A549 (cell line): ENCODE results near the gene ARRDC3. TPM values are rescaled to one million over a fixed set of nuclear protein-coding genes. Genes with fewer than 3 reads are reported as not detected.
A peak's percentile ranks its signal among the peaks of the same experiment; 100 is the strongest.

ENCODE experiments used
- ATAC-seq, 2 experiments: fragments of 200-7000 bp in 1 of 2; fragments of >200 bp in 1 of 2; cut with Nextera tagmentation in 1 of 2; cut with Tn5 transposase in 1 of 2; 3 replicates each; pipeline versions ENCODE4 v1.8.0 to v1.9.1; 2018 to 2020; ENCODE audit warnings: mild to moderate bottlenecking in 1 of 2, moderate library complexity in 1 of 2
- CTCF ChIA-PET: fragments of 300-600 bp; sonication (Branson Sonifier 250); formaldehyde crosslinking; extraction: SDS; loops from one replicate; lab custom pipeline; 2021; ENCODE audit warnings: antibody characterized with exemption, inconsistent platforms; lab: Yijun Ruan, JAX
- POLR2A ChIA-PET: fragments of 350-600 bp; formaldehyde crosslinking; extraction: SDS; loops from one replicate; lab custom pipeline; 2021; ENCODE audit warnings: antibody characterized with exemption, inconsistent platforms; lab: Yijun Ruan, JAX
- DNase-seq, 2 experiments: peaks; one replicate each; pipeline versions ENCODE4 v3.0.0 to v3.0.0-alpha.2; 2011 to 2016; ENCODE audit warnings: low read depth in 1 of 2, low spot score in 1 of 2
- FAIRE-seq: peaks from 2 replicates; lab custom pipeline; 2011; peaks lifted over from hg19 to GRCh38; lab: Jason Lieb, UNC
- H3K27ac ChIP-seq, 2 experiments: fragments of >200 bp; sonication (Bioruptor Twin); formaldehyde crosslinking; 3 replicates each; pipeline ENCODE4 v1.5.1; 2016 to 2017
- H3K4me1 ChIP-seq: fragments of >200 bp; sonication (Bioruptor Twin); formaldehyde crosslinking; 3 replicates; pipeline ENCODE4 v1.6.1; 2016
- H3K4me2 ChIP-seq: fragments of >200 bp; sonication (Bioruptor Twin); formaldehyde crosslinking; 3 replicates; pipeline ENCODE4 v1.6.1; 2016
- H3K4me3 ChIP-seq: fragments of >200 bp; sonication (Bioruptor Twin); formaldehyde crosslinking; 3 replicates; pipeline ENCODE4 v1.5.1; 2016
- H3K9me3 ChIP-seq: fragments of >200 bp; sonication (Bioruptor Twin); formaldehyde crosslinking; 3 replicates; pipeline ENCODE4 v1.6.1; 2016
- CHD4 ChIP-seq: fragments of 200-600 bp; sonication (generic); IDR thresholded peaks from 2 replicates; pipeline ENCODE4 v1.6.1; 2016; ENCODE audit warnings: antibody characterized with exemption, mild to moderate bottlenecking, borderline replicate concordance
- EP300 ChIP-seq, 2 experiments: fragments of >200 bp; sonication (Bioruptor Twin); formaldehyde crosslinking; IDR thresholded peaks; 2 replicates in 1 of 2; 3 replicates in 1 of 2; pipeline ENCODE4 v1.6.1; 2016 to 2017
- FOSB ChIP-seq: fragments of 250-450 bp; sonication (Bioruptor Pico); IDR thresholded peaks from 2 replicates; pipeline ENCODE4 v1.5.0; 2020; ENCODE audit warnings: mild to moderate bottlenecking, moderate library complexity
- FOSL2 ChIP-seq, 2 experiments: fragments of 450-650 bp in 1 of 2; fragments of >200 bp in 1 of 2; sonication (Bioruptor Twin) in 1 of 2; formaldehyde crosslinking; IDR thresholded peaks; 2 replicates each; pipeline versions ENCODE4 v1.5.0 to v1.6.1; 2016 to 2020; ENCODE audit warnings: mild to moderate bottlenecking in 1 of 2, moderate library complexity in 1 of 2
- HEYL ChIP-seq: fragments of 250-450 bp; sonication (Bioruptor Pico); IDR thresholded peaks from 2 replicates; pipeline ENCODE4 v1.8.0; 2021; ENCODE audit warnings: mild to moderate bottlenecking, moderate library complexity
- HOXA7 ChIP-seq: fragments of 250-450 bp; sonication (Bioruptor Pico); IDR thresholded peaks from 2 replicates; pipeline ENCODE4 v1.5.0; 2020; ENCODE audit warnings: mild to moderate bottlenecking, moderate library complexity
- JUN ChIP-seq, 2 experiments: fragments of >200 bp; sonication (Bioruptor Twin); formaldehyde crosslinking; IDR thresholded peaks; 2 replicates in 1 of 2; 3 replicates in 1 of 2; pipeline ENCODE4 v1.6.1; 2016 to 2017
- KDM5A ChIP-seq: fragments of 200-600 bp; sonication (generic); IDR thresholded peaks from 2 replicates; pipeline ENCODE4 v1.6.1; 2016; ENCODE audit warnings: antibody characterized with exemption, mild to moderate bottlenecking
- MAFK ChIP-seq: fragments of 450-650 bp; IDR thresholded peaks from 2 replicates; pipeline ENCODE4 v1.6.1; 2014; ENCODE audit not compliant: partially characterized antibody
- MAZ ChIP-seq: fragments of 150-350 bp; IDR thresholded peaks from 2 replicates; pipeline ENCODE4 v1.6.1; 2014; ENCODE audit warnings: antibody characterized with exemption, low read depth, low read length, borderline replicate concordance
- NPAS2 ChIP-seq: fragments of 250-450 bp; sonication (Bioruptor Pico); IDR thresholded peaks from 2 replicates; pipeline ENCODE4 v1.8.0; 2022; ENCODE audit warnings: mild to moderate bottlenecking, moderate library complexity, borderline replicate concordance
- RAD21 ChIP-seq, 2 experiments: fragments of >200 bp in 1 of 2; sonication (Bioruptor Twin) in 1 of 2; formaldehyde crosslinking in 1 of 2; IDR thresholded peaks in 1 of 2; conservative IDR thresholded peaks in 1 of 2; 2 replicates in 1 of 2; 3 replicates in 1 of 2; pipeline ENCODE4 v1.6.1; 2012 to 2018; ENCODE audit warnings: inconsistent platforms in 1 of 2
- RFX5 ChIP-seq: fragments of 450-650 bp; IDR thresholded peaks from 2 replicates; pipeline ENCODE4 v1.7.1; 2014; ENCODE audit warnings: antibody characterized with exemption, mild to moderate bottlenecking, moderate library complexity
- TFCP2L1 ChIP-seq: fragments of 250-450 bp; sonication (Bioruptor Pico); IDR thresholded peaks from 2 replicates; pipeline ENCODE4 v1.5.0; 2021; ENCODE audit warnings: mild to moderate bottlenecking
- TP53 ChIP-seq: fragments of 250-450 bp; sonication (Bioruptor Pico); IDR thresholded peaks from 2 replicates; pipeline ENCODE4 v1.5.0; 2021; ENCODE audit warnings: mild to moderate bottlenecking, moderate library complexity
- ZFP36 ChIP-seq: fragments of 450-650 bp; IDR thresholded peaks from 2 replicates; pipeline ENCODE4 v1.6.1; 2014; ENCODE audit warnings: borderline replicate concordance; ENCODE audit not compliant: partially characterized antibody
- WGBS: methylation state at CpG from one replicate; pipeline ENCODE4 v1.1.6; 2017; ENCODE audit errors: missing lambda C conversion rate; 5-methylcytosine and 5-hydroxymethylcytosine counted together
- polyA plus RNA-seq, 4 experiments: library from polyadenylated mRNA; depleted of rRNA in 3 of 4; stranded (reverse); fragments of >200 nt; fragmentation: RNase III in 1 of 4; extraction: RNeasy Plus Mini Kit Qiagen cat#74134 plus additional on column Dnase treatment in 1 of 4; gene quantifications; 2 replicates in 3 of 4; 3 replicates in 1 of 4; pipeline ENCODE4 v1.2.3, GENCODE V29; 2011 to 2017
- TF ChIP-seq, protein P1 (sequence below): fragments of 450-650 bp; IDR thresholded peaks from 2 replicates; pipeline ENCODE4 v1.6.1; 2014; ENCODE audit warnings: antibody characterized with exemption
- TF ChIP-seq, protein P2 (sequence below): fragments of 150-350 bp; IDR thresholded peaks from 2 replicates; pipeline ENCODE4 v1.6.1; 2014; ENCODE audit warnings: low read depth, mild to moderate bottlenecking, low read length
- TF ChIP-seq, protein P3 (sequence below): fragments of 250-450 bp; sonication (Bioruptor Pico); IDR thresholded peaks from 2 replicates; pipeline ENCODE4 v1.5.0; 2021; ENCODE audit warnings: mild to moderate bottlenecking, moderate library complexity, borderline replicate concordance
- TF ChIP-seq, protein P4 (sequence below): fragments of >200 bp; sonication (Bioruptor Twin); formaldehyde crosslinking; IDR thresholded peaks from 3 replicates; pipeline ENCODE4 v1.6.1; 2016
- TF ChIP-seq, protein P5 (sequence below): IDR thresholded peaks from 2 replicates; pipeline ENCODE4 v1.6.1; 2012; ENCODE audit warnings: low read depth, borderline replicate concordance

Gene ARRDC3
- polyA plus RNA-seq, 2 of the 4 experiments (the other 2 are of a cell fraction), result 9.9 to 36.3 TPM

DNA sequence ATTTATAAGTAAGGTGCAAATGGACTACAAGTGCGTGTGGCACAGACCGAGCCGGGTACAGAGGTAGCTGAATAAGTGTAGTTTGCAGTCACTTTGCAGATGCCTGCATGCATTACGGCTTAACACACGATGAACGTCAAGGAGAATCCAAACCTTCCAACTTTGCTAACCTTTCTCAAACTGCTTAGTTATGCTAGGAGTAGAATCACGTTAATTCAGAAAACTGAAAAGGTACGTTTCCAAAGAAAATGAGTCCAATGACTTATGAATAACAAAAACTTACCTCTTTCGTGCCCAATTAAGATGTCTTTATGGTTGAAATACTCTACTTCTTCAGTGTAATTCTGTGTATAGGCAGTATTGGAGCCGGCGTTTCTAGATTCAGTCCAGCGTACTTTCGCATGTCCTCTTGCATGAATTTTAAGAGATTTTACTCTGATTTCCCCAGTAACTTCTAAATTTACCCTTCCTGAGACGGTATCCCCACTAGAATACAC, 539 bp downstream of the ARRDC3 start:
- DNase-seq (peak in 1 of 2 experiments; percentile 51), ATAC-seq (no peak), FAIRE-seq (no peak)
- peak overlapping the region; percentile 91 to 96 for H3K27ac ChIP-seq
- POLR2A ChIA-PET, result interaction anchor here (0.6 to 3.2 kb wide), 32 partner anchors 8 to 908 kb away, joined by 3 to 67 read pairs (median 4); partner anchors contain the start of gene MBLAC2
- peak overlapping the region; percentile 60 for H3K4me3 ChIP-seq
- peak overlapping the region; percentile 69 for H3K4me2 ChIP-seq
- TF ChIP-seq EP300 (IDR thresholded peaks at IDR 0.05), result no peak
- TF ChIP-seq TFCP2L1, result 0 out of 2 replicates have a peak, but pooled peaks have one; percentile 39
- 0 out of 2 replicates have a peak, but pooled peaks have one; percentile 58 for TF ChIP-seq TP53 (CRISPR knock-in tag)
- no peaks in the 10 kb centered on the region for H3K9me3 ChIP-seq
- WGBS, result under 1% methylated on average over 14 of the region's 14 CpGs
- CTCF ChIA-PET, result interaction anchor here (0.6 to 9.2 kb wide), 12 partner anchors 36 to 519 kb away, joined by 3 to 166 read pairs (median 20); no protein-coding TSS in a partner anchor
- peaks cover 13% of the 10 kb centered on the region; the same call in 2 of the 3 replicates for H3K4me1 ChIP-seq

DNA sequence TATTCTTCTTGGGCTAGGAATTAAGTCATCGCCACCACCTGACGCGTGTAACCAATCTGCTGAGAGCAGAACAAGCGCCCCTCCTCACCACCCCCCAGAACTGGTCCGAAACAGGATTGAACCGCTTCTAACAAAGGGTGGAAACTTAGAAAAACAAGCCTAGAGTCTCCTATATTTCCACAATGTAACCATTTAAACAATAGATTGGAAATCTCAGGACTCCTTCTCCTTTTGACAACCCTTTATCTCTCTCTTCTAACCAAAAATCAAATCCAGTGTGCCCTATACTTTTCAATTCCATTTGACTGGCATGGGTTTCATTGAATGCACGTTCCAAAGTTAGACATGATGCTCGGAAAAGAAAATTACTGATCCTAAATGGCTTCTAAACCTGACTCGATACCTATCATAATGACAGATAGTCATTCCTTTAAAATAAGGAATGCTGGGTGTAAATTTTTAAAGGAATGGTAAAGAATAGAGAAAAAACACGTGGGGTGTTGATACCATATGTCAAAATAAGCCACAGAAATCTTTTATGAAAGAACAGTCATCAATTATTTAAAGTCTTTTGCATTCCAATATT, 1.2 kb downstream of the ARRDC3 start:
- ATAC-seq (peak in 1 of 2 experiments; percentile 45; a peak in 3 of 6 replicates), DNase-seq (peak; percentile 65 to 81), FAIRE-seq (no peak)
- ChIA-PET POLR2A (interaction anchor here (1.7 to 3.2 kb wide), 5 partner anchors 9 to 399 kb away, joined by 5 to 67 read pairs (median 23); no protein-coding TSS in a partner anchor), CTCF (interaction anchor here (0.6 to 9.2 kb wide), 5 partner anchors 36 to 519 kb away, joined by 3 to 166 read pairs (median 56); no protein-coding TSS in a partner anchor)
- H3K4me2 ChIP-seq, result peak overlapping the region; percentile 69
- no peaks in the 10 kb centered on the region for H3K9me3 ChIP-seq
- peak overlapping the region; percentile 91 to 96 for H3K27ac ChIP-seq
- TF ChIP-seq KDM5A (no peak), HOXA7 (0 out of 2 replicates have a peak, but pooled peaks have one; percentile 43), FOSB (CRISPR knock-in tag) (0 out of 2 replicates have a peak, but pooled peaks have one; percentile 65), NPAS2 (CRISPR knock-in tag) (no peak), MAFK (no peak)
- TF ChIP-seq, protein P1, sequence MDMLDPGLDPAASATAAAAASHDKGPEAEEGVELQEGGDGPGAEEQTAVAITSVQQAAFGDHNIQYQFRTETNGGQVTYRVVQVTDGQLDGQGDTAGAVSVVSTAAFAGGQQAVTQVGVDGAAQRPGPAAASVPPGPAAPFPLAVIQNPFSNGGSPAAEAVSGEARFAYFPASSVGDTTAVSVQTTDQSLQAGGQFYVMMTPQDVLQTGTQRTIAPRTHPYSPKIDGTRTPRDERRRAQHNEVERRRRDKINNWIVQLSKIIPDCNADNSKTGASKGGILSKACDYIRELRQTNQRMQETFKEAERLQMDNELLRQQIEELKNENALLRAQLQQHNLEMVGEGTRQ, result peak; percentile 85
- 2% methylated on average over 10 of the region's 10 CpGs for WGBS
- H3K4me1 ChIP-seq, result peaks cover 20% of the 10 kb centered on the region; the same call in 2 of the 3 replicates
- H3K4me3 ChIP-seq, result peak overlapping the region; percentile 60

DNA sequence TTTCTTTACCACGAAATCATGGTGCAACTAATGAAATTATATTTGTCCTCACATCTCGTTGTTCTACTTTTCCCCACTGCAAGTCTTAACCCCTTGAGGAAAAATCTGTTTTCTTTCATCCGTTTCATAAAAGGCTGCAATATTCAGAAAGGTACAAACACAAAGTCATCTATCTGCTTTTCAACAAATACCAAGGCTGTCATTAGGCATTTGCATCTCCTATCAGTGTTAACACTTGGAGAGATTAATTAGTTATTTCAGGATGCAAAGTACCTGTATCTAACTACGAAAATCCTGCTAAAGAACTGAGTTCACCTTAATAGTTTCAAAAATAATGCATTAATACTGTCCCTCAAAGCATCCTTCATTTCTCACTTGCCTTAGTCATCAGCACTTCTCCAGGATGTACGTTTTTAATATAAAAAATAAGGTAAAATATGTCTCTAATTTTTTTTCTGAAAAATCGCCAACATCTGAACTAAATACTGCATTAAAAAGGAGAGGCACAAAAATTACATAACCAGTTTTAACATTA, 1.8 kb downstream of the ARRDC3 start:
- Histone ChIP-seq H3K27ac (peak overlapping the region; percentile 91 to 96), H3K4me1 (peaks cover 25% of the 10 kb centered on the region; the same call in 2 of the 3 replicates), H3K9me3 (no peaks in the 10 kb centered on the region), H3K4me2 (peak overlapping the region; percentile 69), H3K4me3 (peak overlapping the region; percentile 60)
- POLR2A ChIA-PET, result interaction anchor here (0.6 to 2.2 kb wide), 33 partner anchors 9 to 972 kb away, joined by 3 to 57 read pairs (median 6); partner anchors contain the start of gene CETN3
- WGBS, result under 1% methylated on average over 6 of the region's 6 CpGs
- CTCF ChIA-PET, result interaction anchor here (0.6 to 2.0 kb wide), 7 partner anchors 70 to 683 kb away, joined by 3 to 6 read pairs (median 3); no protein-coding TSS in a partner anchor
- FAIRE-seq, result no peak
- DNase-seq, result no peak
- ATAC-seq, result no peak
- TF ChIP-seq NPAS2 (CRISPR knock-in tag) (no peak), RFX5 (no peak), HEYL (CRISPR knock-in tag) (no peak), CHD4 (no peak), TP53 (CRISPR knock-in tag) (no peak), FOSB (CRISPR knock-in tag) (peak; percentile 68; the same call in 1 of the 2 replicates), FOSL2 (IDR thresholded peaks at IDR 0.05) (no peak), FOSL2 (CRISPR knock-in tag; IDR thresholded peaks at IDR 0.05) (no peak), MAZ (no peak), JUN (IDR thresholded peaks at IDR 0.05) (peak in 1 of 2 experiments; percentile 78; a peak in 1 of 5 replicates), HOXA7 (0 out of 2 replicates have a peak, but pooled peaks have one; percentile 80), ZFP36 (no peak), RAD21 (conservative IDR thresholded peaks at IDR 0.05 in 1 of 2, IDR thresholded peaks at IDR 0.05 in 1 of 2) (no peak)
- TF ChIP-seq, protein P2, sequence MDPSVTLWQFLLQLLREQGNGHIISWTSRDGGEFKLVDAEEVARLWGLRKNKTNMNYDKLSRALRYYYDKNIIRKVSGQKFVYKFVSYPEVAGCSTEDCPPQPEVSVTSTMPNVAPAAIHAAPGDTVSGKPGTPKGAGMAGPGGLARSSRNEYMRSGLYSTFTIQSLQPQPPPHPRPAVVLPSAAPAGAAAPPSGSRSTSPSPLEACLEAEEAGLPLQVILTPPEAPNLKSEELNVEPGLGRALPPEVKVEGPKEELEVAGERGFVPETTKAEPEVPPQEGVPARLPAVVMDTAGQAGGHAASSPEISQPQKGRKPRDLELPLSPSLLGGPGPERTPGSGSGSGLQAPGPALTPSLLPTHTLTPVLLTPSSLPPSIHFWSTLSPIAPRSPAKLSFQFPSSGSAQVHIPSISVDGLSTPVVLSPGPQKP, result no peak
- TF ChIP-seq, protein P3, sequence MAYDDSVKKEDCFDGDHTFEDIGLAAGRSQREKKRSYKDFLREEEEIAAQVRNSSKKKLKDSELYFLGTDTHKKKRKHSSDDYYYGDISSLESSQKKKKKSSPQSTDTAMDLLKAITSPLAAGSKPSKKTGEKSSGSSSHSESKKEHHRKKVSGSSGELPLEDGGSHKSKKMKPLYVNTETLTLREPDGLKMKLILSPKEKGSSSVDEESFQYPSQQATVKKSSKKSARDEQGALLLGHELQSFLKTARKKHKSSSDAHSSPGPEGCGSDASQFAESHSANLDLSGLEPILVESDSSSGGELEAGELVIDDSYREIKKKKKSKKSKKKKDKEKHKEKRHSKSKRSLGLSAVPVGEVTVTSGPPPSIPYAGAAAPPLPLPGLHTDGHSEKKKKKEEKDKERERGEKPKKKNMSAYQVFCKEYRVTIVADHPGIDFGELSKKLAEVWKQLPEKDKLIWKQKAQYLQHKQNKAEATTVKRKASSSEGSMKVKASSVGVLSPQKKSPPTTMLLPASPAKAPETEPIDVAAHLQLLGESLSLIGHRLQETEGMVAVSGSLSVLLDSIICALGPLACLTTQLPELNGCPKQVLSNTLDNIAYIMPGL (CRISPR knock-in tag), result peak; percentile 90
- TF ChIP-seq, protein P4, sequence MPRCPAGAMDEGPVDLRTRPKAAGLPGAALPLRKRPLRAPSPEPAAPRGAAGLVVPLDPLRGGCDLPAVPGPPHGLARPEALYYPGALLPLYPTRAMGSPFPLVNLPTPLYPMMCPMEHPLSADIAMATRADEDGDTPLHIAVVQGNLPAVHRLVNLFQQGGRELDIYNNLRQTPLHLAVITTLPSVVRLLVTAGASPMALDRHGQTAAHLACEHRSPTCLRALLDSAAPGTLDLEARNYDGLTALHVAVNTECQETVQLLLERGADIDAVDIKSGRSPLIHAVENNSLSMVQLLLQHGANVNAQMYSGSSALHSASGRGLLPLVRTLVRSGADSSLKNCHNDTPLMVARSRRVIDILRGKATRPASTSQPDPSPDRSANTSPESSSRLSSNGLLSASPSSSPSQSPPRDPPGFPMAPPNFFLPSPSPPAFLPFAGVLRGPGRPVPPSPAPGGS, result no peak
- TF ChIP-seq, protein P5, sequence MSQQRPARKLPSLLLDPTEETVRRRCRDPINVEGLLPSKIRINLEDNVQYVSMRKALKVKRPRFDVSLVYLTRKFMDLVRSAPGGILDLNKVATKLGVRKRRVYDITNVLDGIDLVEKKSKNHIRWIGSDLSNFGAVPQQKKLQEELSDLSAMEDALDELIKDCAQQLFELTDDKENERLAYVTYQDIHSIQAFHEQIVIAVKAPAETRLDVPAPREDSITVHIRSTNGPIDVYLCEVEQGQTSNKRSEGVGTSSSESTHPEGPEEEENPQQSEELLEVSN, result no peak
